HL-60 (cell line): ENCODE data around the gene KRTAP12-2.

Experiments used
- DNase-seq, 2 experiments: peaks; one replicate each; pipeline ENCODE4 v3.0.0-alpha.2; 2010 to 2020; ENCODE audit warnings: low read depth in 1 of 2, low spot score in 1 of 2
- H3K27ac ChIP-seq: fragments of 250-450 bp; sonication (Bioruptor Pico); replicated peaks from 2 replicates; pipeline ENCODE4 v1.5.1; 2020; ENCODE audit warnings: mild to moderate bottlenecking, moderate library complexity
- H3K27me3 ChIP-seq: fragments of 250-450 bp; sonication (Bioruptor Pico); 2 replicates; pipeline ENCODE4 v1.5.1; 2021; ENCODE audit warnings: mild to moderate bottlenecking, moderate library complexity; ENCODE audit not compliant: insufficient read depth, poor library complexity, severe bottlenecking
- H3K4me3 ChIP-seq: replicated peaks from 2 replicates; pipeline ENCODE4 v1.5.1; 2011; ENCODE audit warnings: mild to moderate bottlenecking, control low read depth, low read length; ENCODE audit not compliant: insufficient read depth
- CTCF ChIP-seq: IDR thresholded peaks from one replicate; pipeline ENCODE4 v1.5.1; 2011; ENCODE audit warnings: low read length, control low read depth, inconsistent platforms; ENCODE audit not compliant: insufficient read depth
- GABPA ChIP-seq: IDR thresholded peaks from 2 replicates; pipeline ENCODE4 v1.6.1; 2012; ENCODE audit warnings: low read depth
- POLR2AphosphoS5 ChIP-seq: IDR thresholded peaks from 2 replicates; pipeline ENCODE4 v1.6.1; 2012; ENCODE audit warnings: low read depth
- REST ChIP-seq: IDR thresholded peaks from 2 replicates; pipeline ENCODE4 v1.6.1; 2012; ENCODE audit warnings: low read depth; ENCODE audit not compliant: insufficient replicate concordance
- SPI1 ChIP-seq: IDR thresholded peaks from 2 replicates; pipeline ENCODE4 v1.6.1; 2012; ENCODE audit warnings: low read depth, mild to moderate bottlenecking, borderline replicate concordance

Gene KRTAP12-2

DNA sequence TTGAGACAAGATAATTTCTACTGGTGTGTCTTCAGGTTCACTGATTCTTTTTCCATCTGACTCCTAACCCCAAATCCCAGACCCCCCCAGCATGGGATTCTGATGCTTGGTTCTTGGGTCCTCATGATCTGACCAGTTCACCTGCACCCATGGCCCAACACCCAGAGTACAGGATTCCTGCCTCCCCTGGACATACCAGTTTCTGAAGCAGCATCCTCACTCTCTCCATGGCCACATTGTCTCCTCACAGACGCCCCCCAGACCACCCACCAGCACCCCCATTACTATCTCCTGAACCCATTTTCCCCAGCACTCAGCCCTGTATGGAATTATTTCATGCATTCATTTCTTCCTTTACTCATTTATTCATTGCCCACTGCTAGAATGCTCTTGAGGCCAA lies 9.9 kb downstream of the KRTAP12-2 start:
- no peak overlapping the region for H3K27ac ChIP-seq
- H3K27me3 ChIP-seq: no peaks in the 10 kb centered on the region
- TF ChIP-seq REST: no peak
- no peak for TF ChIP-seq CTCF
- TF ChIP-seq POLR2AphosphoS5: no peak

DNA sequence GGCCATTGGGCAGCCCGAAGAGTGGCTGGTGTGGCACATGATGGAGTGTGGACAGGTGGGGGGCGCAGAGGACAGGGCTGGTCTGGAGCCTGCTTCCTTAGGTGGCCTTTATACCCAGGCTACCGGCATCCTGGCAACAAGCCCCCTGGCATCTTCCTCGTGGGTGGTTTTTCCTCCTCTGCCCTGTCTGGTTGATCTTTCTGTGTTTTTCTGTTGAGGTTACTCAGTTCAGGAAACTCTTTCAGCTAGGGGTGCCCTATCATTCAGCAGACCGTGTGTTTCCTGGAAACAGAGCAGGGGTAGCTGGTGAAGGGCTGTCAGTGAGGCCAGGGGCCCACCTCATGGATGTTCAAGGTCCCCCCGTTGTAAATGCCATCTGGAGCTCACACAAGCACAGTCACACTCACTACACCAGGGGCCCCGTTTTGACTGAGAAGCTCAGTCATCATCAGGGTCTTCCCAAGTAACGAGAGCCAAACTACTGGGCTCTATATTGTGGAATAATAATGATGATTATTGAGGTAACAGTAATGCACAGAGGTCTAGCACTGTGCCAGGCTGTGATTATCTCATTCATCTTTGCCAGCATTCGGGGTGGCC lies 12.1 kb downstream of the KRTAP12-2 start, which contains the start of gene KRTAP12-4:
Gene KRTAP12-4, minus strand, starts transcription at position 84 of the 600 bp plus-strand sequence. Its CDS starts 45 bp downstream, at position 39.
- TF ChIP-seq GABPA (no peak), POLR2AphosphoS5 (no peak), CTCF (no peak), SPI1 (no peak), REST (no peak)
- Histone ChIP-seq H3K27me3 (no peaks in the 10 kb centered on the region), H3K27ac (no peak within 1 kb of the TSS), H3K4me3 (no peak within 1 kb of the TSS)
- DNase-seq: no peak

More for the DNA sequence above, 9.9 kb downstream of the KRTAP12-2 start:
- H3K4me3 ChIP-seq: no peak overlapping the region
- DNase-seq: no peak

- DNase-seq: no peak
- no peaks in the 10 kb centered on the region for H3K27me3 ChIP-seq
- TF ChIP-seq GABPA (no peak), POLR2AphosphoS5 (no peak), REST (no peak), CTCF (no peak), SPI1 (no peak)
These were observed 12.8 kb downstream of the KRTAP12-2 start for GRCh38 chr21:44653656-44654575.

More at GRCh38 chr21:44653656-44654575, 12.8 kb downstream of the KRTAP12-2 start:
- Histone ChIP-seq H3K27ac (no peak overlapping the region), H3K4me3 (no peak overlapping the region)
